ENCODE measurements around the gene GRID1.
"Not testable (repeated sequence)": the region's sequence is repeated elsewhere in the genome, so short reads cannot be mapped to it uniquely, and the experiment has no call there.

DNA sequence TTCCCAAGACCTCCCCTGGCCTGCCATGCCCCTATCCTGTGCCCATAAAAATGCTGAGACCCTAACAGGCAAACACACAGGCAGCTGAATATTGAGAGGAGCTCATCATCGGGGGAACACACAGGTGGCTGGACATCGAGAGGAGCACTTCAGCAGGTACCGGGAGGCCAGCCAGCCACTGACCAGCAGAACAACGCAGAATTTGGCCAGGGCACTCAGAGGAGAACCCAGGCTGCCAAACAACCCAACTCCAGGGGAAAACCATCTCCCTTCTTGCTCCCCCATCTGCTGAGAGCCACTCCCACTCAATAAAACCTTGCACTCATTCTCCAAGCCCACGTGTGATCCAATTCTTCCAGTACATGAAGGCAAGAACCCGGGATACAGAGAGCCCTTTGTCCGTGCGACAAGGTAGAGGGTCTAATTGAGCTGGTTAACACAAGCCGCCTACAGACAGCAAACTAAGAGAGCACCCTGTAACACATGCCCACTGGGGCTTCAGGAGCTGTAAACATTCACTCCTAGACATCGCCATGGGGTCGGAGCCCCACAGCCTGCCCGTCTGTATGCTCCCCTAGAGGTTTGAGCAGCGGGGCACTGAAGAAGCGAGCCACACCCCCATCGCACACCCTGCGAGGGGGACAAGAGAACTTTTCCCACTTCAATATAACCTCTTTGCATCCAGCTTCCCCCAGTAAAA lies 258.8 kb downstream of the GRID1 start:
- TF ChIP-seq, protein P1, sequence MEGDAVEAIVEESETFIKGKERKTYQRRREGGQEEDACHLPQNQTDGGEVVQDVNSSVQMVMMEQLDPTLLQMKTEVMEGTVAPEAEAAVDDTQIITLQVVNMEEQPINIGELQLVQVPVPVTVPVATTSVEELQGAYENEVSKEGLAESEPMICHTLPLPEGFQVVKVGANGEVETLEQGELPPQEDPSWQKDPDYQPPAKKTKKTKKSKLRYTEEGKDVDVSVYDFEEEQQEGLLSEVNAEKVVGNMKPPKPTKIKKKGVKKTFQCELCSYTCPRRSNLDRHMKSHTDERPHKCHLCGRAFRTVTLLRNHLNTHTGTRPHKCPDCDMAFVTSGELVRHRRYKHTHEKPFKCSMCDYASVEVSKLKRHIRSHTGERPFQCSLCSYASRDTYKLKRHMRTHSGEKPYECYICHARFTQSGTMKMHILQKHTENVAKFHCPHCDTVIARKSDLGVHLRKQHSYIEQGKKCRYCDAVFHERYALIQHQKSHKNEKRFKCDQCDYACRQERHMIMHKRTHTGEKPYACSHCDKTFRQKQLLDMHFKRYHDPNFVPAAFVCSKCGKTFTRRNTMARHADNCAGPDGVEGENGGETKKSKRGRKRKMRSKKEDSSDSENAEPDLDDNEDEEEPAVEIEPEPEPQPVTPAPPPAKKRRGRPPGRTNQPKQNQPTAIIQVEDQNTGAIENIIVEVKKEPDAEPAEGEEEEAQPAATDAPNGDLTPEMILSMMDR (IDR thresholded peaks at IDR 0.05) = not testable (repeated sequence)
- not testable (repeated sequence) for TF ChIP-seq POLR2A (IDR thresholded peaks at IDR 0.05)

Measured in esophagus squamous epithelium (tissue), 4 donors.